ENCODE results near the gene USF1.
A peak's percentile ranks its signal among the peaks of the same experiment; 100 is the strongest.

USF1 gene

GRCh38 chr1:161045736-161046604 lies at the start of gene USF1:
TSS of gene USF1 (minus strand) at chr1:161045977. CDS start at chr1:161043275, 2,702 bp downstream.
- DNase-seq (ENCODE audit: low read depth in 1 of 2, low spot score in 1 of 2) = peak; percentile 83

DNA sequence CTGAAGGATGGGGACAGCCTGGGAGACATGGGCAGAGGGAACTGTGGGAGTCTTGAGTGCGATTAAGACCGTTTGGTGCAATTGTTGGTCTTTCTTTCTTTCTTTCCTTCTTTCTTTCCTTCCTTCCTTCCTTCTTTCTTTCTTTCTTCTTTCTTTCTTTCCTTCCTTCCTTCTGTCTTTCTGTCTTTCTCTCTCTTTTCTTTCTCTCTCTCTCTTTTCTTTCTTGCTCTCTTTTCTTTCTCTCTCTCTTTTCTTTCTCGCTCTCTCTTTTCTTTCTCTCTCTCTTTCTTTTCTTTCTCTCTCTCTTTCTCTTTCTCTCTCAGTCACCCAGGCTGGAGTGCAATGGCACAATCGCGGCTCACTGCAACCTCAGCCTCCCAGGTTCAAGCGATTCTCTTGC lies 49.5 kb upstream of the USF1 start:
- DNase-seq (ENCODE audit: low read depth in 1 of 2, low spot score in 1 of 2) = no peak

GRCh38 chr1:161094481-161094880 lies 48.7 kb upstream of the USF1 start:
- DNase-seq (ENCODE audit: low read depth in 1 of 2, low spot score in 1 of 2) = no peak

GRCh38 chr1:161092621-161093028 lies 46.8 kb upstream of the USF1 start:
- DNase-seq (ENCODE audit: low read depth in 1 of 2, low spot score in 1 of 2) = peak in 1 of 2 donors; percentile 43

DNA sequence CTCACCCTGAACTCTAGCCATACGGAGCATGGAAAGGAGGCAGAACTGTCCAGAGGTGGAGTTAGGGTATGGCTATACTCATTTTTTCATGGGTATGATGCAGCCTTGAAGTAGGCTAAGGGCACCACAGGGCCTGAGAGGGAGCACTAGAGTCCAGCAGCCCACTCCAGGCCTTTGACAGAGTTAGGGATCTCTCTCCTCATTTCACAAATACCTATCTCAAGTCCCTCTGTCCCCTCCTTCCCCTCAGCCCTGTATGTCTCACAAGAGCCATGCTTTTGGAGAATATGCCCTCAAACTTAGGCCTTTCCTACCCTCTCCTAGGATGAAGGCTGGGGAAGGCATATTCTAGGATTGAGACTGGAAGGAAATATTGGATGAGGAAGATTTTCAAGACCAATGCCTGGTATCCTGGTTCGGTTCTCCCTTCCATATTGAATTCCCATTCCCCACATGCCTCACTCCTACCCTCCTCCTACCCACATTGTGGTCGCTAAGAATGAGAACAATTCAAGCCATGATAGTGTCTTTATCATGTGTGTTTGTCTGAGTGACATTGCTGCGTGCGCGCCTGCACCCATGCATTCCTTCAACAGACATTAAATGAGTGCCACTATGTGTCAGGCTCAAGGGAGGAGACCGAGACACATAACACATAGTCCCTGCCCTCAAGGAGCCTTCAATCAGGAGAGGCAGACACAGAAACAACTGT lies 46.2 kb upstream of the USF1 start:
- no peak for DNase-seq (ENCODE audit: low read depth in 1 of 2, low spot score in 1 of 2)

GRCh38 chr1:161091093-161091492 lies 45.3 kb upstream of the USF1 start:
- no peak for DNase-seq (ENCODE audit: low read depth in 1 of 2, low spot score in 1 of 2)

GRCh38 chr1:161090617-161091016 lies 44.8 kb upstream of the USF1 start:
- no peak for DNase-seq (ENCODE audit: low read depth in 1 of 2, low spot score in 1 of 2)

- DNase-seq (ENCODE audit: low read depth in 1 of 2, low spot score in 1 of 2) = no peak
These were observed 44.2 kb upstream of the USF1 start for GRCh38 chr1:161089938-161090337.

GRCh38 chr1:161089251-161089924 lies 43.6 kb upstream of the USF1 start, which contains the start of gene NECTIN4:
TSS of gene NECTIN4 (minus strand) at chr1:161089558. CDS start at chr1:161089296, 262 bp downstream.
- no peak for DNase-seq (ENCODE audit: low read depth in 1 of 2, low spot score in 1 of 2)

GRCh38 chr1:161088587-161089110 lies 42.9 kb upstream of the USF1 start:
- DNase-seq (ENCODE audit: low read depth in 1 of 2, low spot score in 1 of 2) = no peak

GRCh38 chr1:161086457-161086856 lies 40.7 kb upstream of the USF1 start:
- no peak for DNase-seq (ENCODE audit: low read depth in 1 of 2, low spot score in 1 of 2)

DNA sequence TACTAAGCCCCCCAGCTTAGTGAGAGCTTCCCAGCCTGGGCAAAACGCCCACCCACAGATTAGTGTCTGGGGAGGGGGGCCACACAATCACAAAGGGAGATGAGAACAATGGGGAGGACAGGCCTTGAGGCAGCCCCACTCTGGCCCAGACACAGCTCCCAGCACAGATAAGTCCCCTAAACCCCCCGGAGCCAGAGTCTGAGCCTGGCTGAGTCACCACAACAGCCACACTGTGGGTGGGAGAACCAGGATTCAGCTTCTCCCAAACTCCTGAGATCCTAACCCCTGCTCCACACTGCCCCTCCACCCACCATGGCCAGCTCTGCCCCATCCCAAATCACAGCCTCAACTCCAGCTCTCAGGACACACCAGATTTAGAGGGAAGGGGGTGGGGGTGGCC lies 39.4 kb upstream of the USF1 start:
- DNase-seq (ENCODE audit: low read depth in 1 of 2, low spot score in 1 of 2) = no peak

GRCh38 chr1:161084597-161084988 lies 38.8 kb upstream of the USF1 start:
- no peak for DNase-seq (ENCODE audit: low read depth in 1 of 2, low spot score in 1 of 2)

DNA sequence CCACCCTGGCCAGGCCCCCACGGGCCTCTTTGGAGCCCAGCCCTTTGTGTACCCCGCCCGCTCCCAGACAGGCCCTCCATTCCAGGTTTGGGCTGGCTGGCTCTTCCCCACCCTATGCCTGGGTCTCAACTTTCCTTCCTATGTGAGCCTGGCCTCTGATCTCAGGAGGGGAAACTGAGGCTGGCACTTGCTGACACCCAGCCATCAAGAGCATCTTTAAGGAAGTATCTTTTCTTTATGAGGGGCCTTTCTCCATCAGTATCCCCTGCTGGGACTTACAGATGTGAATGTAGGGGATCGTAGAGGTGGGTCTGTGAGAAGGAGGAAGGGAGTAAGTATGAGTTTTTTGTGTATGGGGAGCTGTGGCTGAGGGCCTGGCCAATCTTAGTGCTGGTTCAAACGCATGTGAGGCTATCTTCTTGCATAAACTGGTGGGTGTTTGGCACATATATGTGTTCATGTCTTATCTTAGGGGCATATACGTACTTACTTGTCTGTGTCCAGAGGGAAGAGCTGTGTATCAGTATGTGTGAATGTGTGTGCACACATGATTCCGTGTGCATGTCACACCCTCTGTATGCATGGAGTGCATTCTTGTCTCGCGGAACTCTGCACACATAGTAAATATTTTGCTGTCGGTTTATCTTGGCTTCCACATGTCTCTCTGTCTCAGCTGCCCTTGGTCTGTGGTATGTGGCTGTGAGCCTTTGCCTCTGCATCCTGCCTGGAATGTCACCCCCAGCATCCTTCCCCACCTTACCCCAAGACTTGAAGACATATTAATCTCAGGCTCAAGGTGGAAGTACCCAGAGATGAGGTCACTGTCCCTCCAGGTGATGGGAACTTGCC lies 38.2 kb upstream of the USF1 start:
- no peak for DNase-seq (ENCODE audit: low read depth in 1 of 2, low spot score in 1 of 2)

DNA sequence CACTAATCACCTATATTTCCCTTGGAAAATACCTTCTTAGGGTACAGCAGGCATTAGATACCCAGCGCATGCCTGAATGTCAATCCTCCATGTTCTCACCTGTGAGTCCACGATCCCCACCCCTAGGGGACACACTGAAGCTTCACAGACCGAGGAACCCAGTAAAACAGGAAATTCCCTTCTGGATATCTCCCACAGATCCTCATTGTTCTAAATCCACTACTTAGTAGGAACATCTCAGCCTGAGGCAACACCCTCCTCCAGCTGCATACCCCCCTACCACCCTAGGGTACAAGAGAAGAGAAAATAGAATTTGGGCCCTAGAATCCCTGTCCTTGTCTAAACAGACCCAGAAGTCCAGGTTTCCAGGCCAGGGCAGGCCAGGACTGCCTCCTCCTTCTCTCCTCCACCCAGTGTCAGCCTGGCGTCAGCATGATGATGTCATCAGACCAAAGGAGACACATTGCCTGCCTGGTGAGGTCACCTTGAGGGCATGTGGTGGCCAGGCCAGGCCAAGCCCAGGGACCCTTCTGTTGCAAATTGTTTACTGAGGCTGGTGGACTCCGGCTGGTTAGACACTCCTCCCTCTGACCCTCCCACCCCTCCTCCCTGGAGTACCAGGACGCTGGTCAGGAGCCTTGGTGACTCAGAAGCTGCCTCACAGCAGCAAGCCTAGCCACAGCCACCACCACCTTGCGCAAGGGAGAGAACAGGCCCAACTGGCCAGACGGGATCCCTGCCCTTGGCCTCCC lies 37.4 kb upstream of the USF1 start:
- DNase-seq (ENCODE audit: low read depth in 1 of 2, low spot score in 1 of 2) = no peak

DNA sequence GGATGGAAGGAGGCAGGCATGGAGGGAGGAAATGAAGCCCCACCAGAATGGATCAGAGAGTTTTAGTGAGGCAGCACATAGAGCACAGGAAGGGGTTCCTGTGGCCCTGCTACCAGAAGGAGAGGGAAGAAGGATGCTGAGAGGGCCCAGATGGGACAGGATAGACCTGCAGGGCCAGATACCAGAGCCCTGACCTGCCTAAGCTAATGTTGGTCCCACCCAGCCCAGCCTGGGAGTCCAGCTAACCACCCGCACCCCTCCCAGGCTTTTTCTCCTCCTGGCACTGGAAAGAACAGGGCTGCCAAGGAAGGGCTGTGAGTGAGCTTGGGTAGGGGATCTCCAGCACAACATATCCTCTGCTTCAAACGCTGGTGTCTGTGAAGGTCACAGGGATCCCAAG lies 36.7 kb upstream of the USF1 start:
- DNase-seq (ENCODE audit: low read depth in 1 of 2, low spot score in 1 of 2) = no peak

DNA sequence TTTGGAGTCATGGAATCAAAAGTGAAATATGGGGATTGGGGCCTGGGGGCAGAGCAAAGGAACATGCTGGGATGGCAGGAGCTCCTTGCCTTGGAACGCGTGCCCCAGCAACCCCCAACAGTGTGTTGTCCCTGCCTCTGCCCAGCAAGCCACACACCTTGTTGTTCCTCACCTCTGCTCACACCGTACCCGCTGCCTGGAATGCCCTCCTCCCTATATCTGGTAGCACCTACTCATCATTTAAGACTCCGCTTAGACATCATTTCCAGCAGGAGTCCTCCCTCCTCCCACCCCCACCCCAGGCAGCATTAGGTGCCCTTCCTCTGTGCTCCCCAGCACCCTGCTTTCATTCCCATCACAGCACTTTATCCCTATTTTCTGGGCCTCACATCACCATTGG lies 35.7 kb upstream of the USF1 start:
- DNase-seq (ENCODE audit: low read depth in 1 of 2, low spot score in 1 of 2) = no peak

DNA sequence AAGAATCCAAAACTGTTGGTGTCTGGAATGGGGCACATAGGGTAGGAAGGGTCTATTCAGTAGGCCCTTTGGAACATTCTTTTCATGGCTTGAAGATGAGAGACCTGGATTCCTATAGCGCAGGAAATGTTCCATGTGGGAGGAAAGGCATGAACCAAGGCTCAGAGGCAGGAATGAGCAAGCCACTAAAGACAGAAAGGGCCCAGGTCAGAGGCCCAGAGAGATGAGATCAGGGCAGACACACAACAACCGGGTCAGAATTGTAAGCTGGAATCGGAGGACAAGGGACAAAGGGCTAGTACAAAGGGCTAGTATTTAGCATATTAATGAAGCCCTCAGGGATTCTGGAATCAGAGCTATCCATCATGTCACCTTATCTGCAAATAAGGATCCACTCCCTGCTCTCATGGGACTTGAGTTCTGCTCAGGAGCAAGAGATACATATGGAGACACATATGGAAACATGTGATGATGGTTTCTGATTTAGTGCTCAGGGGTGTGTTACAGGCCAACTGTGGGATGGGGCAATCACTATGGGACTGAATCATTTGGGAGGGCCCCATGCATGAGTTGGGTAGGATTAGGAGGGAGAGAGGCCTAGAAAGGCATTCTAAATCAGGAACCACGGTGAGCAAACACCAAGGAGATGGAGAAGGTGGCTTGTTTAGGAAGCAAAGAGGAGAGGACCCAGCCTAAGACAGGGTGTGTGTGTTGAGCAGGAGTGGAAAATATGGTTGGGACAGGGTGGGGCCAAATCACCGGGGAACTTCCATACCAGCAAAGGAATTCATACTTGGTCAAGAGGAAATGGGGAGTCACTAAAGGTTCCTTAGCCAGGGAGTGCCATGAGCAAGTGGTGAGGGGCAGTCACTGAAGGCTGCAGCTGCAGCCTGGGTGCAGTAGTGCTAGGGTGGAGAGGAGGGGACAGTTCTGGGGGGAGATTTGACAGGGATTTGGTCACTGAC lies 34.9 kb upstream of the USF1 start:
- no peak for DNase-seq (ENCODE audit: low read depth in 1 of 2, low spot score in 1 of 2)
